NCI-H1417 (cell line): ENCODE data around the gene FHL3.

Experiments used
- DNase-seq, 3 experiments: peaks; one replicate each; lab custom pipeline; 2025; lab: John Stamatoyannopoulos, UW

The FHL3 gene

GRCh38 chr1:38013227-38013622, 7.9 kb upstream of the FHL3 start:
- no peak for DNase-seq

- DNase-seq: peak; percentile 96 to 99 (median 97)
These were observed 7.3 kb upstream of the FHL3 start, which contains the start of gene UTP11 for GRCh38 chr1:38012363-38013226. TSS of gene UTP11 (plus strand) at chr1:38012734. CDS start at chr1:38012803, 69 bp downstream.

- no peak for DNase-seq
These were observed 4.5 kb upstream of the FHL3 start for GRCh38 chr1:38009841-38010180.

- no peak for DNase-seq
These were observed 4.0 kb upstream of the FHL3 start for GRCh38 chr1:38009088-38009840.

GRCh38 chr1:38006008-38006828, 904 bp upstream of the FHL3 start:
- no peak for DNase-seq

- DNase-seq: peak in 2 of 3 experiments; percentile 11 to 44
These were observed 818 bp downstream of the FHL3 start for GRCh38 chr1:38004284-38005108.

GRCh38 chr1:38003261-38004250, 1.8 kb downstream of the FHL3 start:
- DNase-seq: no peak

- DNase-seq: no peak
These were observed 4.5 kb downstream of the FHL3 start for GRCh38 chr1:38000529-38001455.

- DNase-seq: no peak
These were observed 5.1 kb downstream of the FHL3 start for GRCh38 chr1:38000233-38000528.

- no peak for DNase-seq
These were observed 5.7 kb downstream of the FHL3 start for GRCh38 chr1:37999430-38000232.

- no peak for DNase-seq
These were observed 6.3 kb downstream of the FHL3 start for GRCh38 chr1:37998913-37999429.

- no peak for DNase-seq
These were observed 7.1 kb downstream of the FHL3 start for GRCh38 chr1:37998089-37998808.

- no peak for DNase-seq
These were observed 7.8 kb downstream of the FHL3 start for GRCh38 chr1:37997256-37998088.

- no peak for DNase-seq
These were observed 9.5 kb downstream of the FHL3 start for GRCh38 chr1:37995751-37996345.

- no peak for DNase-seq
These were observed 10.3 kb downstream of the FHL3 start for GRCh38 chr1:37994886-37995566.
